ENCODE results near the gene DPEP2NB.

- TF ChIP-seq CTCF (conservative IDR thresholded peaks at IDR 0.05 in 1 of 2, IDR thresholded peaks at IDR 0.05 in 1 of 2; ENCODE audit: low read depth in 1 of 2, low read length in 2 of 2) = no peak
- TF ChIP-seq EZH2 (IDR thresholded peaks at IDR 0.05; ENCODE audit: low read length, missing control alignments) = no peak
These were observed 33.6 kb downstream of the DPEP2NB start for GRCh38 chr16:67982011-67982696.
